Prostate gland (tissue), 2 donors: Measurements from ENCODE around the gene GPSM3.

Source experiments
- CTCF ChIP-seq, 4 experiments: fragments of 200-600 bp in 2 of 4; fragments of 450-650 bp in 2 of 4; sonication (generic) in 2 of 4; IDR thresholded peaks; 1 replicate in 3 of 4; 2 replicates in 1 of 4; pipeline ENCODE4 v1.5.1; 2016 to 2019; ENCODE audit warnings: antibody characterized with exemption in 4 of 4, mild to moderate bottlenecking in 2 of 4, moderate library complexity in 2 of 4
- POLR2A ChIP-seq: fragments of 450-650 bp; IDR thresholded peaks from one replicate; pipeline ENCODE4 v1.6.1; 2016; ENCODE audit warnings: antibody characterized with exemption, mild to moderate bottlenecking

- TF ChIP-seq CTCF (IDR thresholded peaks at IDR 0.05) (peak in 1 of 4 experiments; percentile 21), POLR2A (peak; percentile 96)
Measured at GRCh38 chr6:32190054-32190851, 2.2 kb downstream of the GPSM3 start, which contains the start of gene PBX2.
